Erythroblast (primary cell): ENCODE results near the gene SLC38A4.

Experiments
- DNase-seq, 2 experiments: peaks; one replicate each; lab custom pipeline; 2025; lab: John Stamatoyannopoulos, UW
- GATA1 ChIP-seq: IDR thresholded peaks from 2 replicates; pipeline ENCODE4 v1.6.1; 2011; ENCODE audit warnings: low read depth, mild to moderate bottlenecking, control low read depth, low read length, moderate library complexity
- POLR2A ChIP-seq: IDR thresholded peaks from 2 replicates; pipeline ENCODE4 v1.6.1; 2011; ENCODE audit warnings: mild to moderate bottlenecking, low read length

The SLC38A4 gene

GRCh38 chr12:46831335-46832129 is 5.7 kb upstream of the SLC38A4 start:
- no peak for TF ChIP-seq GATA1
- TF ChIP-seq POLR2A, result no peak

DNA sequence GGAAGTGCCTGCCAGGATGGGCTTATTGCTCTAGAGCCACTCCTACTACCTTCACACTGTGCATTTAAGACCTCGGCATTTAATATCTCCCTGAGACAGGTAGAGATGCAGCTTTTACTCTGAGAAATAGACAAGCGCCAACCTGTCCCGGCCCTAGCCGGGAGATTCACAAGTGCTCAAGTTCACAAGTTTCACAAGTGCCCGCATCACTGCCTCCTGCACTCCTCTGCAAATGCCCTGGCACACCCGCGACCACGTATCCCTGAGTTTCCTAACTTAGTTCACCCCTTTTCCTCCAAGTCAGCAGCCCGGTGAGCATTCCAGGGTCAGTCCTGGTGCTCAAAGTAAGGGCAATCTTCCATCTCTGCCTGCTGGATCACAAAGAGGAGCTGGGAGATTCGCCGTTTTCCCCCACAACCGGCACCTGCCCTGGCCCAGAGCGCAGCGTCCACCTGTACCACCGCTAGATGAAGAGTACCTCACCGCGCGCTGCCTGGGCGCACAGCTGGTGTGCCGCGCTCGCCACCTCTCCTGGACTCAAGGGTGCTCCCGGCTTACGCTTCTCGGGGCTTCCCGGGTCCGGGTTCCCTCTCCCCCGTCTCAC is 5.0 kb upstream of the SLC38A4 start:
- TF ChIP-seq POLR2A (no peak), GATA1 (no peak)

More at GRCh38 chr12:46831335-46832129, 5.7 kb upstream of the SLC38A4 start:
- no peak for DNase-seq

DNA sequence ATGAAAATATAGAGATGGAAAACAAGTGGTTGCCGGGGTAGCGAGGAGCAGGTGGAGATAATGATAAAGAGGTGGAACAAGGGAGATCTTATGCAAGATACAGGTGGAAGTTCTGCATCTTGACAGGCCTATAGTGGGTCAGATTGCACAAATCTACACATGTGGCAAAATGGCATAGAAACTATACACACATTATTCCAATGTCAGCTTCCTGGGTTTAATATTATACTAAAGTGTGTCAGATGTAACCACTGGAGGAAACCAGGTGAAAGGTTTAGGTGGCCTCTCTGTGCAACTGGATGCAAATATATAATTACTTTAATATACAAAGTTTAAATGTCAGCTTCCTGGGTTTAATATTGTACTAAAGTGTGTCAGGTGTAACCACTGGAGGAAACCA is 1.1 kb downstream of the SLC38A4 start:
- no peak for TF ChIP-seq GATA1
- TF ChIP-seq POLR2A, result no peak
- no peak for DNase-seq

More for the DNA sequence above, 5.0 kb upstream of the SLC38A4 start:
- DNase-seq, result no peak

DNA sequence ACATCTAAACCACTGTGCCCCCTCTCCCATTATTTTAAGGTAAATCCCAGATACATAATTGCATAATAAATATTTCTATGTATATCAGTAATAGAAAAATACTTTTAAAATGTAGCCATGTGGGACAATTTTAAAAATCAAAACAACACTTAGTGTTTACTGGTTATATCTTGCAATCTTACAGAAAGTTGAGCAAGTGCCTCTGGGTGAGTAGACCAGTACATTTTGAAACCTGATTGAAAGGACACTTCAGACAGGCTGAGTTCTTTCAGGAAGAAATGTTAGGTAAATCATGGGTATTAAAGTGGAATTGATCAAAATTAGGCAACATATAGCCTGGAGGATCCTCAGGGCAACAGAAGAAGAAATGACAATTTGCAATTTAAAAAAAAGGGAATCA is 7.2 kb downstream of the SLC38A4 start:
- TF ChIP-seq POLR2A (no peak), GATA1 (no peak)
- no peak for DNase-seq

GRCh38 chr12:46815809-46816208 is 10.0 kb downstream of the SLC38A4 start:
- DNase-seq, result no peak
- no peak for TF ChIP-seq POLR2A

- TF ChIP-seq POLR2A (no peak), GATA1 (no peak)
- no peak for DNase-seq
Measured at GRCh38 chr12:46814143-46814542, 11.7 kb downstream of the SLC38A4 start.

- TF ChIP-seq GATA1 (no peak), POLR2A (no peak)
- DNase-seq, result no peak
Measured at GRCh38 chr12:46811185-46811584, 14.6 kb downstream of the SLC38A4 start.

DNA sequence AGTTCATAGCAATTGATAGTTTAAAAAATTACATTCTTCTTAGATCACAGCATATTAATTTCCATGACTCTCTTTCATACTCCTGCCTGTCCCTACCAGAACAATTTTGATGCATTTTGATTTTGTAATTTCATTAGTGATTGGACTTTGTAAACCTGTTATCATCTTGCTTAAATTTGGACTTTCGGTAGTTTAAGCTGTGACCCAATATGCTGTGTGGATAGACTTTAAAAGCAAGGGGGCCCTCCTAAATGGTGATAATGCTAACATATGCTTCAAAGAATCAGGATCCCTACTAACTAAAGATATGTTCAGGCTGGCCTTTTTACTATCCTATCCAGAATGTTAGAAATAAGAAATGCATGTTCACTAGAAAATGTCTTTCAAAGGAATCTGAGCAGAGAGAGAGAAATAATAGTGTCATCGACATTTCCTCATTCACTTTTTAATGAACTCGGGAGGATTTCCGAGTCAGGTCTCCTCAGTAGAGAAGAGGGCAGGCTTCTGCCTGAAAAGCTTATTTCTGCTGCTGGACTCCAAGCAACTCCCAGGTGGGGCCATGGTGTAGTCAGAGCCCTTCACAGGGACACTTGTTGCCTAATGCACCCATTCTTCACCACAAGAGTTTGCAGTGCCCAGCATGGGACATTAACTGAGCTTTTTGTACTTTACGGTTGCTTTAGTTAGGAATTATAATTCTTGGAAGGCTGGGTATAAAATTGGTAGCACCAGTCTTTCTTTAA is 16.7 kb downstream of the SLC38A4 start:
- TF ChIP-seq POLR2A, result no peak
- no peak for TF ChIP-seq GATA1
- DNase-seq, result no peak

- DNase-seq, result no peak
- TF ChIP-seq POLR2A (no peak), GATA1 (no peak)
Measured at GRCh38 chr12:46808317-46808716, 17.5 kb downstream of the SLC38A4 start.

- TF ChIP-seq GATA1 (no peak), POLR2A (no peak)
Measured at GRCh38 chr12:46804054-46804453, 21.7 kb downstream of the SLC38A4 start.

DNA sequence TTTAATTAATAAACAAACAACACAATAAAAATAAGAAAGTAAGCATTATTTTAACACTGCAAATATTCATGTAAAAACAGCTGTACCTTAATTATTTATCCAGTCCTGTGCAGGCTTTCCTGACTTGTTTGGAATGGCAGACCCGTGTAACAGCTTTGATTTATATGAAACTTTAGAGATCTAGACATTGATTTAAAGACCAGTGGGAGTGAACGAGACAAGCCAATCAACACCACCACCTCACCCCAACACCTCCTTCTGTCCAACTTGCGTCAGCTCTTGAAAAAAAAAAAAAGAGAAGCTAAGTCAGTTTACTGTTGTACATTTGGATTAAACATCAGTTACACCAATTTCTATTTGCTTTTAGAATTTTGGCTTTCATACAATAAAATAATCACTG is 22.3 kb downstream of the SLC38A4 start:
- TF ChIP-seq POLR2A, result no peak
- TF ChIP-seq GATA1, result no peak
- DNase-seq, result no peak

More at GRCh38 chr12:46804054-46804453, 21.7 kb downstream of the SLC38A4 start:
- DNase-seq, result no peak

- TF ChIP-seq GATA1, result no peak
- no peak for TF ChIP-seq POLR2A
Measured at GRCh38 chr12:46801293-46801692, 24.5 kb downstream of the SLC38A4 start.

GRCh38 chr12:46800160-46800559 is 25.6 kb downstream of the SLC38A4 start:
- TF ChIP-seq POLR2A (no peak), GATA1 (no peak)
- DNase-seq, result no peak

More at GRCh38 chr12:46801293-46801692, 24.5 kb downstream of the SLC38A4 start:
- DNase-seq, result no peak

DNA sequence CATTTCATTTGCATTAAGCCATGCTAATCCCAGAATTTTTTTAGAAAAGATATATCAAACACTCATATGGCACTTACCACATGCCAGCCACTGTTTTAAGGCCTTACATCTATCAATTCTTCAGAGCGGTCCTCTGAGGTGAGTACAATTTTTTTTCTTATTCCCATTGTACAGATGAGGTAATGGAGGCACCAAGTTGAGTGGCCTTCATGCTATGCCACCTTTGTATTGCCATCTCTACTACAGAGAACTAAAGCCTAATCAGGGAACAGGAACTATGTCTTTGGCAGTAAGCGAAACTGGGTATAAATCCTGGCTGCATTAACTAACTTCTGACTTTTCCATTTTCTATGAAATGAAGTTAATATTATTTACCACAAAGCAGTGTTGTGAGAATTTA is 27.1 kb downstream of the SLC38A4 start:
- DNase-seq, result no peak
- TF ChIP-seq GATA1 (no peak), POLR2A (no peak)
